Inferior parietal cortex (tissue), 1 donor: ENCODE data around the gene CYB5A.
A peak's percentile ranks its signal among the peaks of the same experiment; 100 is the strongest.

Experiments used
- DNase-seq: peaks from one replicate; pipeline ENCODE4 v3.0.0-alpha.2; 2016; ENCODE audit errors: extremely low spot score

CYB5A gene

GRCh38 chr18:74248189-74248588 lies 43.6 kb downstream of the CYB5A start:
- DNase-seq = no peak

- no peak for DNase-seq
These were observed 47.2 kb downstream of the CYB5A start for GRCh38 chr18:74244554-74244953.

GRCh38 chr18:74243127-74243526 lies 48.6 kb downstream of the CYB5A start:
- DNase-seq = no peak

GRCh38 chr18:74242438-74243096 lies 49.2 kb downstream of the CYB5A start:
- DNase-seq = peak; percentile 25

GRCh38 chr18:74241970-74242369 lies 49.8 kb downstream of the CYB5A start:
- no peak for DNase-seq

- no peak for DNase-seq
These were observed 50.3 kb downstream of the CYB5A start for GRCh38 chr18:74241426-74241825.

- DNase-seq = no peak
These were observed 52.2 kb downstream of the CYB5A start for GRCh38 chr18:74239567-74239966.

GRCh38 chr18:74234326-74235171 lies 57.2 kb downstream of the CYB5A start:
- no peak for DNase-seq

GRCh38 chr18:74233933-74234325 lies 57.8 kb downstream of the CYB5A start:
- no peak for DNase-seq

- DNase-seq = no peak
These were observed 60.6 kb downstream of the CYB5A start for GRCh38 chr18:74230922-74231714.

GRCh38 chr18:74229891-74230290 lies 61.9 kb downstream of the CYB5A start:
- DNase-seq = no peak

- DNase-seq = no peak
These were observed 62.8 kb downstream of the CYB5A start for GRCh38 chr18:74229005-74229404.

- no peak for DNase-seq
These were observed 63.5 kb downstream of the CYB5A start for GRCh38 chr18:74228312-74228711.

- no peak for DNase-seq
These were observed 65.1 kb downstream of the CYB5A start for GRCh38 chr18:74226666-74227065.

GRCh38 chr18:74226156-74226555 lies 65.6 kb downstream of the CYB5A start:
- DNase-seq = no peak

- DNase-seq = no peak
These were observed 66.4 kb downstream of the CYB5A start for GRCh38 chr18:74225193-74225840.

GRCh38 chr18:74222710-74223494 lies 68.9 kb downstream of the CYB5A start:
- no peak for DNase-seq

GRCh38 chr18:74221081-74221480 lies 70.7 kb downstream of the CYB5A start:
- DNase-seq = no peak

- DNase-seq = no peak
These were observed 72.7 kb downstream of the CYB5A start for GRCh38 chr18:74219056-74219455.

GRCh38 chr18:74217476-74218143 lies 74.2 kb downstream of the CYB5A start:
- DNase-seq = no peak
